Head of caudate nucleus (tissue), 42 donors: ENCODE measurements around the gene MAFG.

Source experiments
- DNase-seq, 42 donors: peaks; one replicate each; pipeline versions ENCODE4 v3.0.0 to v3.0.0-alpha.2; 2020 to 2021; ENCODE audit warnings: mixed read lengths in 7 of 42
- intact Hi-C: fragments of 100-400 bp; cut with DNase I; formaldehyde crosslinking; loops from one replicate; pipeline ENCODE4 v1.15.0; 2022

MAFG gene

DNA sequence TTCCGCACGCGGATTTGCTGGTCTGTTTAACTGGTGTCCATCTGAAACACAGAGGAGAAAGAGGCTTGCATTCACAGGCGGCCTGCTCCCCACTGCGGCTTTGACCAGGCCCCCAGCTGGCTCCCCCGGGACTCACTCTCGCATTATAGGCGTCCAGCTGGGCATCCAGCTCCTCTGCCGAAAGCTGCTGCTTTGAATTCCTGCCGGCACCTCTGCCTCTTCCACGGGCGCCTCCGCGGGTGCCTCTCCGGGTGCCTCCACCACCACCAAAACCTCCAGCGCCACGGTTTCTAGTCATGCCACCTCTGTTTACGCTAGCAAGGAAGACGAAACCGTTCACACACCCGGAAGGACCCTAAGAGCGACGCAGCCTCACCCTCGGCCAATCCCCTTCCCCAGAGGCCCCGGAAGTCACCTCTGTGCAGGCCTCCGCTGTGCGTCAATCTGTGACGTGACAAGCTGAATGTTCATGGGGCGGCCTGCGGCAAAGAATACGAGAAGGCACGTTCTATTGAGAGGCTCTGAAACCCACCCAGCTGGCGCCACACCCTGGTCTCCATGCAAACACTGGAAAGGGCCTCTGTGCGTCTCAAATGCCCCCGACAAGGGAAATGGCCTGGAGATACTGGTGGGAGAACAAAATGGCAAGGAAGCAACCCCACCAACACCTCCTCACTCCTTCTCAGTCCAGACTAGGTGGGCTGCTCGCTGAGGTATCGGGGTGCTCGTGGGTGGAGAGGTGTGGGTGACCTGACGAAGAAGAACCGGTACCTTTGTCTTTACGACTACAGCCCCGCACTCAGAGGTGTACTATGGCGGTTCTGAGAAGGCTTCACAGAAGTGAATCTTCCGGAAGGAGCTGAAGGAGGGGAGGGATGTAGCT lies 39.2 kb downstream of the MAFG start:
- DNase-seq = no peak
- intact Hi-C loops = no loop called here

DNA sequence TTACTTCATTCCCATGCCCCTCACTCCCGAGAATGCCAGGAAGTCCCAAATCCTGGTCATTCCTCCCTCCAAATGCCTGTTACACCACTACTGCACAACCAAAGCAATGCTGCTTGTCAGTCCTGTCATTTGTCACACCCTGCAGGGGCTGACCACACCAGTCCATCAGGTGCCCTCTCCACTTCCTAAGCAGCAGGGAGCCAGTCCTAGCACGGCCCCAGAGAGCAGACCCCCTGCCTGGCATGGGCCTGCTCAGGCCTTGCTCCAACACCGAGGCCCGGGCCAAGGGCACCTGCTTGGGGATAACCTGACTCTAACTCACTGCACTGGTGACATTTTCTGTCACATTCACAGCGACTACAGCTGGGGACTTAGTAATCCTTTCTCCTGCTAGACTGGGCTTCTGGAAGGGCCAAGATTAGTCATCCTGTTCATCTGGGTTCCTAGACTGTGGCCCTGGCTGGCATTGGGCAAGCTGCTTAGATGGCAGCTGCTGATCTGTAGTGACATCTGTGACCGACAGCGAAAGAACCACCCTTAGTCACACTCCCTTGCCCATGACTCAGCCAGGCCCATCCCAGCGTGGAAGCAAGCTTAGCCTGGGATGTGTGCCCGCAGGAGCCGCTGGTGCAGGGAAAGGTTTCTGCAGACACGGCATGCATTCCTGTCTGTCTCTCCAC lies 41.5 kb downstream of the MAFG start:
- DNase-seq = no peak
- intact Hi-C loops = no loop called here

DNA sequence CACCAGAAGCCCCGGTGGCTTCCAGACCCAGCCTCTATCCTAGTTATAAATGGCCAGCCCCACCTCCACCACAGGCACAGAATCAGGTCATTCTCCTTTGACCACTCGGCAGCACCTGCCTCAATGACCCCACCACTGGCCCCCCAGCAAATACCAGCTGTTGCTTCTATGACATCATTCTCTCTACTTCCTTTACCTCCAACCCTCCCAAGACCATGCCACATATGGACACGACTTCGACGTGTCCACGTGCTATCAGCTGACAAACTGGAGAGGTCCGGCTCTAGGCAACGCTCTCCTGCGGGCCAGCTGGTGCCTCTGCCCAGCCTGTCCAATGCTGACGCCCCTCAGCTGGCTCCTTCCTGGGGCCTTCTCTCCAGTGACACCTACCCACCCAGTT lies 42.1 kb downstream of the MAFG start:
- intact Hi-C loops = no loop called here
- no peak for DNase-seq

DNA sequence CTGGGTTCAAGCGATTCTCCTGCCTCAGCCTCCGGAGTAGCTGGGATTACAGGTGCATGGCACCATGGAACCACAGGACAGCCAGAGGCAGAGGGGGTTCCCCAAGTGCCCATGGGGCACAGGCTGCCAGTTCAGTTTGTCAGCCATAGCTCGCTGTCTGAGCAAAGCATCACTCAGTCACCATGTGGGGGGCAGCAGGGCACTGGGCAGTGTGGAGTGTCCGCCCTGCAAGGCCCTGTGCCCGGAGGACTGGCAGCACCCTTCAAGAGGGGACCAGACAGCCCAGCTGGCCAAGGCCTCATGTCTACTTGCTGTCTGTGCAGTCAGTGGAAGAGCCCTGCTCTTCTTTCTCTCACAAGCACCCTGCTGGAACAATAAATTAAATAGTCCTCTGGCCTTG lies 42.6 kb downstream of the MAFG start:
- DNase-seq = no peak
- intact Hi-C loops = no loop called here

DNA sequence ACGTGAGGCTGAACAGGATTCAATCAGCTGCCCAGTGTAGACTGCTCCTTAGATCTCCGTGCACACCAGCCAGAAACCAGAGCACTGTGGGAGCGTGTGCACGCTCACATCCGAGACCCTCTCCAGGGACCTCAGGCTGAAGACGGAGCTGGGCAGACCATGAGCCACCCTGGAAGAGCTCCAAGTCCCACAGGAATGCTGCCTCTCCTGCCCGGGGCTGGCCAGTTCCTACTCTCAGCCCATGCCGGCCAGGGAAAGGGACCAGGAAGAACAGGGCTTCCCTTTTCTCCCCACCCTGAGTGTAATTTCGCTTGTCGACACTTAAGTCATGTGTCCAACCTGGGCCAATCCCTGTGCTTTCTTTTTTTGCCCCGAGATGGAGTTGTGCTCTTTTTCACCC lies 43.0 kb downstream of the MAFG start:
- intact Hi-C loops = no loop called here
- DNase-seq = no peak

DNA sequence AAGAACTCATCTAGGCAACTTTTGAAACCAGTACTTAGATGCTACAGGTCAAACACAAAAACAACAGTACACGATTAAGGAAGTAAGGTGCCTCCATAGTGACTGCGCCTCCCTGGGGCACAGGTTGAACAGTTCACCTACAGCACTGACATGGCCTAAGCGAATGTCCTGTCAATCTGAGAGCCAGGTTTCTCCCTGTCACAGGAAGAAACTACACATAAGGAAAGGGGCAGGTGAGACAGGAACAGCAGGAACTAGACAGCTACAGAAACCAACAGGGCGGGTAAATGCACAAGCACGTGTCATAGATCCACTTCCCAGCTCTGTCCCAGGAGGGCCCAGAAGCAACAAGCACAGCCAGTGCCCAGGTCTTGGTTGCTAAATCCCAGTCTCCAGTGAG lies 48.4 kb downstream of the MAFG start:
- intact Hi-C loops = no loop called here
- DNase-seq = no peak

DNA sequence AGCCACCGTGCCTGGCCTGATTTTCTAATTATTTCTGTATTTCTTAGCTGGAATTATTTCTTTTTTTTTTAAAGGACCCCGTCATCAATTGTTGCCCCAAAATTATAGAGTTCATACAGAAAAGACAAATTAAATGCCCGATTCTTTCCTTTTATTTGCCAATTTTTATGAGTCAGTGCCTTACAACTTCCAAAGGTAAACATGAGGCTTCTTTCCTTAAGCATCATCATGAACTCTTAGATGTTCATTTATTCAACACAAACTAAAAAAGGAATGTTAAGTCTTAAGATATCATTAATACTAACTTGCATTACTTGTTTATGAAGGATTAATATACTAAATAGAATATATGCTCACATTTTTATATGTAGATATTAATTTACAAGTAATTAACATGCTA lies 49.2 kb downstream of the MAFG start:
- no peak for DNase-seq

DNA sequence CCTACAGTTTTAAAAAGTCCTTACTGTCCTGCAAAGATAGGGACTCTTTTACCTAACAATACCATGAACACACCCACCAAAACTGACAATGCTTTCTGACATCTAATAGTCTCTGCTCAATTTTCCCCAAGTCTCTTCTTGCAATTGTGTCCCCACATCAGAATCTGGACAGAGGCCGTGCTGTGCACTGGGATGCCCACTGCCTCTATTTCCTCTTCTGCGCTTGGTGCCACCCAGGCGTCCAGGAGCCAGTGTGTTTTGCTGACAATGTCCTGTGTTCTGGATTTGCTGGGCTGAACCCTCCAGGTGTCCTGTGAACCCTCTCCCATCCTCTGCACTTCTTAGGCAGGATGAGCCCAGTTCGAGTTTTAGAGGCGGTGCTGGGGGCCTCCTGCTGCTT lies 50.0 kb downstream of the MAFG start:
- no peak for DNase-seq
- intact Hi-C loops = no loop called here

More for the DNA sequence above, 49.2 kb downstream of the MAFG start:
- intact Hi-C loops = no loop called here

DNA sequence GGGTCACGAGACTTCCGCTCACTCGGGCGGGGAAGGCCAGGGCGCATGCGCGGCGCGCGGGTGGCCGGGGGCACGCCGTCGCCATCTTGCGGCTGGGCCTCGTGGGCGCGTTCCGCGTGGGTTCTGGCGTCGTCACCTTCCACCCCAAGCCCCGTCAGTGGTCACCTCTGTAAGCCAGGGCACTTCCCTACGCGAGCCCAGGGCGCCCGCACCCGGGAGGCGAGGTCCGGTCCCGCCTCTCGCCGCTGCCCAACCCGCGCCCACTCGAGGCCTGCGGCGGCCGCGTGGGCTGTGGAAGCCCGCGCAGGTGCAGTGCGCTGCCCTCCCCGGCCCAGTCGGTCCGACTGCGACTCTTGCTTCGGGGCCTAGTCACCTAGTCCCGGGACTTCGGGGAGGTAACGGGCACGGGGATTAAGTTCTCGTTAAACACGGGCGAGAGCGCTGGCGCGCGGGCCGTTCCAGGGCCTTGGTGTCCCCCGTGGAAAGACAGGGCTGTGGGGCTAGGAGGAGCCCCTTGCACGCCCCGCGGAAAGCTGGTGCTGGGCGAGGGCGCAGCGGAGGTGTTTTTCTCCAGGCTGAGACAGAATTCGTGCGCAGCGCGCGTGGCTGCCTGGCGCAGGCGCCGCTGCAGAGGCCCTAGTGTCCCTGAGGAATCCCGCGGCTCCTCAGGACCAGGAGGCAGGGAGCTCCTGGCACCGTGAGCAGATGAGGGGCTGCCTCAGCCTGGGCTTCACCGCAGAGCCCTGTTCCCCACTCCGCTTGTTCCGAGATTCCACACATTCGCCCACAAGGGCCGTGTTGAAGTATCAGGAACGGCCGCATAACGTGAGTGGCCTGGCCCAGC lies 55.9 kb downstream of the MAFG start:
- intact Hi-C loops = no loop called here
- DNase-seq = peak; percentile 74 to 97 (median 93)

DNA sequence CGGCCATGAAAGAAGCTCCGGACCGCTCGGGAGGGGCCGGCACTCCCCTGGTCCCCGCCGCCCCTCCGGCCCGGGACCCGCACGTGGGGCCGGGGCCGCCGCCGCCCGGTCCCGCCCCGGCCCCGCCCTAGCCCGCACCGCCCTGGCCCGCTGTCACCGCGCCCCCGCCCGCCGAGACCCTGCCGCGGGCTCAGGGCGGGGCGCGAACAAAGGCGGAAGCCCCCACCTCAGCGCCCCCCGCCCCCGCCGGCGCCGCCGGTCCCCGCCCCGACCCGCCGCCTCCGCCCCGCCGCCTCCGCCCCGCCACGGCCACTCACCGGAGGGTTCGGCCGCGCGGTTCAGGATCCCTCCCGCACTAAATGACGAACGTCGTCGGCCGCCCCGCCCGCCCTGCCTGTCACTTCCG lies 56.6 kb downstream of the MAFG start, which contains the start of gene ARHGDIA:
TSS of gene ARHGDIA (minus strand) at position 357 of the 406 bp plus-strand sequence. CDS start 1,407 bp downstream, outside the sequence.
- peak in 4 of 42 donors; percentile 35 to 91 (median 64) for DNase-seq
- intact Hi-C loops = no loop called here

DNA sequence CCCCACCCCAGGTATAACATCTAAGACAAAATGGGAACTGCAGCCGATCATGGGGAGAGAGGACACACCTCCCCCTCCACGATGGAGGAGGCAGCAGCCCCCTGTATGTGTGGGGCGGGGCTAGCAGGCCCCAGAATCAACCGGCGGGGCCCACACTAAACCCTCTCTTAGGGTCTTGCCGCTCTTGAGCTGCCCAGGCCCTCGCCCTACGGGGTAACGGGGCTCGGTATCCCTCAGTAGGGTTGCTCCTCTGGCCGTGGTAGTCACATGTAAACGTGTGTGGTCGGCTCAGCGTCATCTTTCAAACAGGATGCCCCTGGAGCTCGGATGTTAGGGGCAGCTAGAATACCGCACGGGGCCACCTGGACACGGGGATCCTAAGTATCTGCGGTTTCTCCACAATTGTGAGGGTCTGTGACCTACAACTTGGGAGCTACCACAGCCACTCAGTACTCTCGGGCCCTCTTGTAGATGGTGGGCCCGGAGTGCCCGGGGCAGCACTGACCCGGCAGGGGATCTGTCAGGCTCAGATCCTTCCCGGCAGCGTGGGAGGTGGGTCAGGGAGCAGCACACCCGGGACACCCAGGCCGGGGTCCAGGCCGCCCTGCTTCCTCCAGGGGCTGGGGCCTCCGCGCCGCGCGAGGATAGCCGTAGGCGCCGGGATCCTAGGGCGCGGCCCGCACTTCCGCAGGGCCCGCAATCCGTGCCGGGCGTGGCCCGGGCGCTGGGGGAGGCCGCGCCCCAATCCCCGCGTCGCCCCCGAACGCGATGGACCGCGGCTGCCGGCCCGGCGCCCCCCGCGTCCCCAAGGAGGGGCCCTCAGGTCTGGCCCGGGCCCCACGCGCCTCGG lies 57.2 kb downstream of the MAFG start:
- intact Hi-C loops = no loop called here

DNA sequence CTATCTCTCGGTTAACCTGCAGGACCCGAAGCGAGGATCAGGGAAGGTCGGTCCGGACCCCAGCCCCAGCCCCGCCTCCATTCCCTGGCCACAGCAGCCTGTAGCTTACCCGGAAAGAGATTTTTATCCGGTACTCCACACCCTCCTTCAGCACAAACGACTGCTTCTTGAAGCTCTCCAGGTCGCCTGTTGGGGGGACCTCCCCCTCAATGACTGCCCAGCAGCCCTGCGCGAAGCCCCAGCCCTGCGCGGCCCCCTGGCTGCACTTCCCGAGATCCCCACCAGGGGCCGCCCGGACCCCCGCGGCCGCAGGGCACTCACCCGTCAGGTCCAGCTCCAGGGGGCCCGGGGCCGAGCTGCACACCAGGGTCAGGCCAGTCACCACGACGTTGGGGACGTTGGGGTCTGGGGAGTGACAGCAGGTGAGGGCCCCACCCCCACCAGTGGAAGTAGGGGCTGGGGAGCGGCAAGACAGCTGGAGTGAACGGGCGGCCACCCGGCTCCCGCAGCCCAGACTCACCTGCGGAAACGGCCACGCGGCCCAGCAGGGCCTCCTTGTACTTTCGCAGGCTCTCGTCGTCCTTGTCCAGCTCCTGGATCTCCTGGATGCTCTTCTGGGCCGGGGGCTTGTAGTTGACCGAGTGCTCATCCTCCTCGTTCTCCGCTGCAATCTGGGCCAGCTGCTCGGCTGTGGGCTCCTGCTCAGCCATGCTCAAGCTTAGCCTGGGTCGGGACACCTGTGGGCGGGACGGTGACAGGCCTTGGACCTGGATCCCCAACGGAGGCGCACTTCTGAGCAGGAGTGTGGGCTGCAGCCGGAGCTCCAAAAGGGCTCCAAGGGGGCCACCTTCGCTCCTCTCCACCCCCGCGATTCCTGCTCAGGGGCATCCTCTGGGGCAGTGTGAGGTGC lies 58.1 kb downstream of the MAFG start:
- intact Hi-C loops = no loop called here
- peak in 13 of 42 donors; percentile 14 to 61 (median 38) for DNase-seq

More for the DNA sequence above, 57.2 kb downstream of the MAFG start:
- DNase-seq = peak in 9 of 42 donors; percentile 14 to 53 (median 22)

DNA sequence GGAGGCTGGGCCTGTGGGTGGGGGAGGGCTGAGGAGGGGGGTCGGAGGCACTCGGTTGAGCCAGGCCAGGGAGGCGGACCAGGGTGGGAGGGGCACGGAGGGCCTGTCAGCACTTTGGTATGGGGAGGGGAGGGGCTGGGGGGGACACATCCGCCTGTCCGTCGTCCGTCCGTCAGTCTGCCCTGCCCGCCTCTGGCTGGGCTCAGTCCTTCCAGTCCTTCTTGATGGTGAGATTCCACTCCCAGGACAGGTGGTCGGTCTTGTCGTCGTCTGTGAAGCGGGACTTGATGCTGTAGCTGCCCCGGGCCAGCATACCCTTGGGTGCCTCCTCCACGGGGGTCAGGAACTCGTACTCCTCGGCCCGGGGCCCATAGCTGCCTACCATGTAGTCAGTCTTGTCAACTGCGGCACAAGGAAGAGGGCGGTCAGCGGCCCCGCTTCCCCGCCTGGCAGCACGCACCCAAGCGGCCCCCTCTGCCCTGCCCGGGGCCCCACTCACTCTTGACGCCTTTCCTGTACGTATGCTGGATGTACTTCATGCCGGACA lies 58.8 kb downstream of the MAFG start:
- intact Hi-C loops = no loop called here
- DNase-seq = no peak
